Ovary (tissue), 9 donors: ENCODE data around the gene PSMD1. TPM values are rescaled to one million over a fixed set of nuclear protein-coding genes. Genes with fewer than 3 reads are reported as not detected.

Experiments
- DNase-seq, 5 donors: peaks; one replicate each; pipeline ENCODE4 v3.0.0-alpha.2; 2019 to 2020
- H3K27ac ChIP-seq, 2 donors: fragments of 200-600 bp; one replicate each; pipeline versions ENCODE4 v1.5.1 to v1.8.0; 2019 to 2022
- H3K27me3 ChIP-seq: fragments of 200-600 bp; one replicate; pipeline ENCODE4 v1.8.0; 2022
- H3K36me3 ChIP-seq: fragments of 200-600 bp; sonication (generic); one replicate; pipeline ENCODE4 v1.5.1; 2019
- H3K4me1 ChIP-seq: one replicate; pipeline ENCODE4 v1.8.1; 2013; ENCODE audit warnings: mild to moderate bottlenecking, moderate library complexity; ENCODE audit not compliant: insufficient read depth
- H3K4me3 ChIP-seq: fragments of 200-600 bp; sonication (generic); one replicate; pipeline ENCODE4 v1.5.1; 2017
- H3K9me3 ChIP-seq, 2 donors: fragments of 200-600 bp in 1 of 2; sonication (generic) in 1 of 2; one replicate each; pipeline versions ENCODE4 v1.5.1 to v1.8.1; 2013 to 2019; ENCODE audit warnings: mild to moderate bottlenecking in 1 of 2, moderate library complexity in 1 of 2
- CTCF ChIP-seq, 3 donors: fragments of 450-650 bp in 2 of 3; fragments of 200-600 bp in 1 of 3; IDR thresholded peaks; one replicate each; pipeline versions ENCODE4 v1.5.1 to v1.8.0; 2016 to 2022; ENCODE audit warnings: antibody characterized with exemption in 3 of 3, mild to moderate bottlenecking in 1 of 3
- EP300 ChIP-seq: sonication (generic); formaldehyde crosslinking; IDR thresholded peaks from one replicate; pipeline ENCODE4 v1.6.1; 2017; ENCODE audit warnings: antibody characterized with exemption
- POLR2A ChIP-seq: fragments of 450-650 bp; IDR thresholded peaks from one replicate; pipeline ENCODE4 v1.6.1; 2017; ENCODE audit warnings: antibody characterized with exemption, mild to moderate bottlenecking, moderate library complexity
- WGBS, 3 donors: extraction: QIAGEN DNeasy Blood & Tissue Kit in 1 of 3; methylation state at CpG; one replicate each; pipeline versions ENCODE4 v1.1.5 to v1.1.7; 2013 to 2017; 5-methylcytosine and 5-hydroxymethylcytosine counted together
- intact Hi-C, 4 donors: fragments of 100-400 bp; cut with DNase I; formaldehyde crosslinking; loops; one replicate each; pipeline versions ENCODE4 v1.11.0 to v1.15.1; 2022 to 2023
- polyA plus RNA-seq, 2 donors: library from polyadenylated mRNA; stranded (reverse); fragments of 200-250 nt in 1 of 2; fragments of 350-450 nt in 1 of 2; fragmentation: Illumina TruSeq in 1 of 2; extraction: RNeasy Lipid Tissue Mini Kit (QIAGEN cat#74804) in 1 of 2; gene quantifications; one replicate each; pipeline ENCODE4 v1.2.3, GENCODE V29; 2013 to 2014
- total RNA-seq, 7 donors: library from RNA; depleted of rRNA in 2 of 7; stranded (reverse); fragments of >200 nt in 2 of 7; fragmentation: NEBNext Ultra II Directional in 3 of 7; extraction: Animal tissue kit (Norgen Biotek cat#: 25700) in 3 of 7; gene quantifications; one replicate each; pipeline versions ENCODE4 v1.1.0 to v1.2.4, GENCODE V29; 2016 to 2023
- donor health status: DM: no; HTN: no; CAD: no; lungs with moderate emphysema.
- donor health status: DM: no; HTN: no; CAD: no.
- donor health status: Bipolar disorder and iron deficiency.
- donor health status: DM: yes; HTN: yes; CAD: no.
- donor health status: DM: no; HTN: no; CAD: no.
- donor health status: DM: yes; HTN: yes; CAD: no.

The PSMD1 gene
- total and polyA plus RNA-seq, 9 donors, result 19.0 to 73.2 (median 57.8) TPM

- TF ChIP-seq POLR2A (no peak), EP300 (no peak), CTCF (IDR thresholded peaks at IDR 0.05) (no peak)
- WGBS, 3 donors, result 56 to 62% (median 61%) methylated on average over 5 of the region's 5 CpGs
- H3K27me3 ChIP-seq, result no peaks in the 10 kb centered on the region
- H3K27ac ChIP-seq, result no peak overlapping the region
- H3K9me3 ChIP-seq, result no peaks in the 10 kb centered on the region
- intact Hi-C loops, result no loop called here
- no peaks in the 10 kb centered on the region for H3K4me1 ChIP-seq
- H3K36me3 ChIP-seq, result no peaks in the 10 kb centered on the region
- no peak overlapping the region for H3K4me3 ChIP-seq
- no peak for DNase-seq
These were observed 24.0 kb upstream of the PSMD1 start for GRCh38 chr2:231032575-231033140.

GRCh38 chr2:231033147-231034132 is 23.2 kb upstream of the PSMD1 start:
- Histone ChIP-seq H3K27me3 (no peaks in the 10 kb centered on the region), H3K9me3 (no peaks in the 10 kb centered on the region), H3K27ac (no peak overlapping the region), H3K36me3 (no peaks in the 10 kb centered on the region), H3K4me1 (no peaks in the 10 kb centered on the region), H3K4me3 (no peak overlapping the region)
- no peak for DNase-seq
- intact Hi-C loops, result no loop called here
- WGBS, 3 donors, result 38 to 46% (median 44%) methylated on average over 11 of the region's 11 CpGs
- TF ChIP-seq CTCF (IDR thresholded peaks at IDR 0.05) (no peak), POLR2A (no peak), EP300 (no peak)

- DNase-seq, result no peak
- Histone ChIP-seq H3K4me3 (no peak overlapping the region), H3K36me3 (no peaks in the 10 kb centered on the region), H3K9me3 (no peaks in the 10 kb centered on the region), H3K27ac (no peak overlapping the region), H3K27me3 (no peaks in the 10 kb centered on the region), H3K4me1 (no peaks in the 10 kb centered on the region)
- intact Hi-C loops, result no loop called here
- no peak for TF ChIP-seq POLR2A
- TF ChIP-seq EP300, result no peak
- TF ChIP-seq CTCF (IDR thresholded peaks at IDR 0.05), result no peak
- WGBS, 3 donors, result 4 to 12% (median 9%) methylated on average over 4 of the region's 4 CpGs
These were observed 22.3 kb upstream of the PSMD1 start for GRCh38 chr2:231034291-231034882.

- no peak overlapping the region for H3K4me3 ChIP-seq
- no peaks in the 10 kb centered on the region for H3K9me3 ChIP-seq
- WGBS, 3 donors, result 64 to 73% (median 65%) methylated on average over 4 of the region's 4 CpGs
- intact Hi-C loops, result no loop called here
- H3K36me3 ChIP-seq, result no peaks in the 10 kb centered on the region
- DNase-seq, result no peak
- no peak overlapping the region for H3K27ac ChIP-seq
- H3K27me3 ChIP-seq, result no peaks in the 10 kb centered on the region
- no peak for TF ChIP-seq EP300
- H3K4me1 ChIP-seq, result no peaks in the 10 kb centered on the region
These were observed 20.5 kb upstream of the PSMD1 start for GRCh38 chr2:231036131-231036530.
